A673 (cell line): ENCODE measurements around the gene INSR.

Experiments used
- CTCF ChIP-seq: fragments of 300-800, 200-600 bp; sonication (generic); conservative IDR thresholded peaks from 2 replicates; pipeline ENCODE4 v1.5.1; 2017; ENCODE audit warnings: low read depth, mild to moderate bottlenecking, antibody characterized with exemption, low read length, moderate library complexity, mixed read lengths
- EZH2 ChIP-seq: fragments of 200-600 bp; sonication (generic); IDR thresholded peaks from 2 replicates; pipeline ENCODE4 v1.6.1; 2017; ENCODE audit warnings: borderline replicate concordance, low read depth, mild to moderate bottlenecking, mixed read lengths, antibody characterized with exemption, low read length; ENCODE audit not compliant: poor library complexity, severe bottlenecking

- no peak for TF ChIP-seq EZH2
- no peak for TF ChIP-seq CTCF
Measured at GRCh38 chr19:7076151-7076550, 218.1 kb downstream of the INSR start.
